CD14-positive monocyte (primary cell): ENCODE results near the gene CYP3A5. TPM values are rescaled to one million over a fixed set of nuclear protein-coding genes. Genes with fewer than 3 reads are reported as not detected.

Source experiments
- DNase-seq, 3 donors: peaks; one replicate each; pipeline ENCODE4 v3.0.0-alpha.2; 2011 to 2022
- H2AFZ ChIP-seq: 2 replicates; pipeline ENCODE4 v1.6.0; 2012; ENCODE audit warnings: mild to moderate bottlenecking, low read depth, low read length, inconsistent platforms; ENCODE audit not compliant: insufficient read depth, poor library complexity, severe bottlenecking
- H3K27ac ChIP-seq, 2 donors: 1 replicate in 1 of 2; 2 replicates in 1 of 2; pipeline ENCODE4 v1.5.1; 2012 to 2013; ENCODE audit warnings: low read length in 2 of 2, control low read depth in 1 of 2, inconsistent platforms in 1 of 2, low read depth in 1 of 2, mild to moderate bottlenecking in 1 of 2
- H3K27me3 ChIP-seq, 2 donors: one replicate each; pipeline versions ENCODE4 v1.6.0 to v1.6.1; 2011 to 2013; ENCODE audit warnings: low read length in 2 of 2; ENCODE audit not compliant: control insufficient read depth in 2 of 2, insufficient read depth in 2 of 2
- H3K36me3 ChIP-seq, 2 donors: replicated peaks in 1 of 2; 1 replicate in 1 of 2; 2 replicates in 1 of 2; pipeline versions ENCODE4 v1.5.1 to v1.6.1; 2012 to 2013; ENCODE audit warnings: low read length in 2 of 2, control low read depth in 1 of 2, inconsistent platforms in 1 of 2, mild to moderate bottlenecking in 1 of 2; ENCODE audit not compliant: insufficient read depth in 2 of 2, control insufficient read depth in 1 of 2
- H3K4me1 ChIP-seq, 2 donors: 1 replicate in 1 of 2; 2 replicates in 1 of 2; pipeline versions ENCODE4 v1.5.1 to v1.6.1; 2012 to 2013; ENCODE audit warnings: low read length in 2 of 2, control low read depth in 1 of 2, inconsistent platforms in 1 of 2, mild to moderate bottlenecking in 1 of 2, moderate library complexity in 1 of 2; ENCODE audit not compliant: insufficient read depth in 2 of 2, control insufficient read depth in 1 of 2
- H3K4me2 ChIP-seq: replicated peaks from 2 replicates; pipeline ENCODE3; 2012; ENCODE audit warnings: low read length, moderate library complexity, mild to moderate bottlenecking; ENCODE audit not compliant: poor library complexity, severe bottlenecking; ENCODE audit errors: extremely low read depth
- H3K4me3 ChIP-seq, 3 experiments: fragments of 200-600 bp in 1 of 3; sonication (generic) in 1 of 3; replicated peaks in 1 of 3; 1 replicate in 2 of 3; 2 replicates in 1 of 3; pipeline ENCODE4 v1.5.1; 2011 to 2013; ENCODE audit warnings: low read length in 3 of 3, mild to moderate bottlenecking in 3 of 3, control low read depth in 2 of 3, low read depth in 2 of 3, inconsistent platforms in 1 of 3, moderate library complexity in 1 of 3
- H3K79me2 ChIP-seq: 2 replicates; pipeline ENCODE4 v1.6.0; 2012; ENCODE audit warnings: mild to moderate bottlenecking, control low read depth, inconsistent platforms, low read length, moderate library complexity; ENCODE audit not compliant: insufficient read depth
- H3K9ac ChIP-seq: 2 replicates; pipeline ENCODE4 v1.6.0; 2017; ENCODE audit warnings: low read length, mild to moderate bottlenecking; ENCODE audit not compliant: insufficient read depth, poor library complexity, severe bottlenecking
- H3K9me3 ChIP-seq, 2 donors: replicated peaks in 1 of 2; 1 replicate in 1 of 2; 2 replicates in 1 of 2; pipeline versions ENCODE4 v1.5.1 to v1.6.1; 2012 to 2013; ENCODE audit warnings: low read length in 2 of 2, control low read depth in 1 of 2; ENCODE audit not compliant: control insufficient read depth in 1 of 2, insufficient read depth in 1 of 2
- H4K20me1 ChIP-seq: 2 replicates; pipeline ENCODE4 v1.6.0; 2012; ENCODE audit warnings: mild to moderate bottlenecking, low read length, control low read depth, moderate library complexity; ENCODE audit not compliant: insufficient read depth
- H3K27ac Mint-ChIP-seq, 7 donors: one replicate each; pipeline ENCODE4 v1.8.0; 2020; ENCODE audit warnings: mild to moderate bottlenecking in 7 of 7, mixed read lengths in 7 of 7, moderate library complexity in 6 of 7, inconsistent platforms in 2 of 7
- H3K27me3 Mint-ChIP-seq, 3 donors: one replicate each; pipeline ENCODE4 v1.8.0; 2021 to 2022; ENCODE audit warnings: low read depth in 3 of 3, mild to moderate bottlenecking in 3 of 3, mixed read lengths in 3 of 3, moderate library complexity in 3 of 3, inconsistent platforms in 1 of 3
- H3K36me3 Mint-ChIP-seq, 2 donors: one replicate each; pipeline ENCODE4 v1.8.0; 2020; ENCODE audit warnings: mixed read lengths in 2 of 2, inconsistent platforms in 1 of 2, mild to moderate bottlenecking in 1 of 2
- H3K4me1 Mint-ChIP-seq: one replicate; pipeline ENCODE4 v1.8.0; 2020; ENCODE audit warnings: mild to moderate bottlenecking, mixed read lengths
- H3K4me3 Mint-ChIP-seq, 2 donors: one replicate each; pipeline ENCODE4 v1.8.0; 2020; ENCODE audit warnings: mild to moderate bottlenecking in 2 of 2, mixed read lengths in 2 of 2, moderate library complexity in 1 of 2
- H3K9me3 Mint-ChIP-seq, 7 donors: one replicate each; pipeline ENCODE4 v1.8.0; 2020 to 2022; ENCODE audit warnings: mixed read lengths in 7 of 7, mild to moderate bottlenecking in 6 of 7, moderate library complexity in 6 of 7, inconsistent platforms in 2 of 7
- CTCF ChIP-seq: fragments of 200-600 bp; IDR thresholded peaks from one replicate; pipeline ENCODE4 v1.8.0; 2022; ENCODE audit warnings: antibody characterized with exemption, mild to moderate bottlenecking
- WGBS: methylation state at CpG from one replicate; pipeline ENCODE4 v1.1.5; 2013; ENCODE audit warnings: missing lambda C conversion rate; ENCODE audit not compliant: insufficient coverage; 5-methylcytosine and 5-hydroxymethylcytosine counted together
- intact Hi-C, 2 donors: fragments of 100-400 bp; cut with micrococcal nuclease; formaldehyde crosslinking; loops; one replicate each; pipeline versions ENCODE4 v1.15.0 to v1.15.1; 2023
- polyA plus RNA-seq, 3 donors: library from polyadenylated mRNA; depleted of rRNA in 1 of 3; unstranded in 2 of 3; stranded (reverse) in 1 of 3; fragments of 300-500 nt in 2 of 3; fragments of >200 nt in 1 of 3; fragmentation: Illumina TruSeq in 2 of 3; gene quantifications; 1 replicate in 2 of 3; 2 replicates in 1 of 3; pipeline ENCODE4 v1.2.3, GENCODE V29; 2012 to 2021

The CYP3A5 gene
- polyA plus RNA-seq, 3 donors = 0.05 TPM; not detected in 2

- Histone ChIP-seq H3K9me3 (no peaks in the 10 kb centered on the region), H3K4me1 (peaks cover 2 to 6% of the 10 kb centered on the region in 2 donors), H3K27ac (no peak overlapping the region), H3K36me3 (peaks cover 85 to 94% of the 10 kb centered on the region in 2 donors), H3K9ac (no peak overlapping the region), H3K4me2 (no peak overlapping the region), H4K20me1 (peaks cover 12% of the 10 kb centered on the region), H3K27me3 (no peaks in the 10 kb centered on the region), H2AFZ (no peak overlapping the region), H3K79me2 (peaks cover 10% of the 10 kb centered on the region), H3K4me3 (no peak overlapping the region)
- Mint-ChIP-seq H3K4me1 (peaks cover 18% of the 10 kb centered on the region), H3K27me3 (peaks cover 0 to 7% (median 2%) of the 10 kb centered on the region in 3 donors), H3K27ac (no peak overlapping the region), H3K36me3 (peaks cover 90 to 91% of the 10 kb centered on the region in 2 donors), H3K9me3 (no peaks in the 10 kb centered on the region), H3K4me3 (no peak overlapping the region)
- TF ChIP-seq CTCF = no peak
- 94% methylated on average over 7 of the region's 10 CpGs for WGBS
- no peak for DNase-seq
- intact Hi-C loops = no loop called here
These were observed 57.2 kb downstream of the CYP3A5 start for GRCh38 chr7:99622596-99622995.

- Histone ChIP-seq H3K9me3 (no peaks in the 10 kb centered on the region), H3K27me3 (no peaks in the 10 kb centered on the region), H3K4me2 (no peak overlapping the region), H2AFZ (no peak overlapping the region), H3K4me1 (peaks cover 9 to 14% of the 10 kb centered on the region in 2 donors), H3K9ac (no peak overlapping the region), H3K79me2 (peaks cover 21% of the 10 kb centered on the region), H3K27ac (no peak overlapping the region), H3K4me3 (no peak overlapping the region), H4K20me1 (peaks cover 12% of the 10 kb centered on the region), H3K36me3 (peaks cover 75 to 81% of the 10 kb centered on the region in 2 donors)
- no peak for TF ChIP-seq CTCF
- Mint-ChIP-seq H3K27me3 (peaks cover 0 to 8% (median 2%) of the 10 kb centered on the region in 3 donors), H3K4me1 (peaks cover 24% of the 10 kb centered on the region), H3K9me3 (peaks cover 0 to under 1% (median 0%) of the 10 kb centered on the region in 7 donors), H3K36me3 (peaks cover 79 to 80% of the 10 kb centered on the region in 2 donors), H3K4me3 (no peak overlapping the region), H3K27ac (peak overlapping the region in 2 of 7 donors; percentile 6 to 64)
- intact Hi-C loops = no loop called here
- DNase-seq = no peak
- WGBS = 100% methylated on average over 3 of the region's 5 CpGs
These were observed 58.5 kb downstream of the CYP3A5 start for GRCh38 chr7:99621271-99621670.
